IMR-90 (cell line): ENCODE measurements around the gene RAB3GAP2. TPM values are rescaled to one million over a fixed set of nuclear protein-coding genes. Genes with fewer than 3 reads are reported as not detected.

ENCODE experiments used
- ATAC-seq: fragments of 200-7000 bp; cut with Tn5 transposase; 2 replicates; pipeline ENCODE4 v1.9.1; 2020; ENCODE audit warnings: low read depth, mild to moderate bottlenecking, moderate library complexity
- BruUV-seq: library from RNA; stranded (reverse); fragments of 400-500 nt; replicated peaks from 2 replicates; lab custom pipeline; 2021; lab: Mats Ljungman, UMichigan
- CTCF ChIA-PET: fragments of 300-600 bp; formaldehyde crosslinking; extraction: SDS; loops from one replicate; lab custom pipeline; 2021; ENCODE audit warnings: antibody characterized with exemption; lab: Yijun Ruan, JAX
- POLR2A ChIA-PET: fragments of 300-600 bp; sonication (Branson Sonifier 250); formaldehyde crosslinking; loops from one replicate; lab custom pipeline; 2022; ENCODE audit warnings: antibody characterized with exemption; ENCODE audit not compliant: unreplicated experiment; lab: Charles Lee
- DNase-seq: peaks from one replicate; pipeline ENCODE4 v3.0.0; 2013
- H2AFZ ChIP-seq: replicated peaks from 2 replicates; pipeline ENCODE3; 2013; ENCODE audit warnings: low read length, mild to moderate bottlenecking; ENCODE audit not compliant: poor library complexity
- H2AK5ac ChIP-seq: 2 replicates; pipeline ENCODE4 v1.6.1; 2013; ENCODE audit warnings: low read depth, low read length, inconsistent platforms
- H2AK9ac ChIP-seq: replicated peaks from 2 replicates; pipeline ENCODE3; 2013; ENCODE audit warnings: mild to moderate bottlenecking, low read depth, low read length, moderate library complexity; ENCODE audit not compliant: poor library complexity
- H2BK120ac ChIP-seq: 2 replicates; pipeline ENCODE4 v1.6.1; 2013; ENCODE audit warnings: low read depth, low read length, inconsistent platforms
- H2BK15ac ChIP-seq: 3 replicates; pipeline ENCODE4 v1.6.1; 2013; ENCODE audit warnings: low read depth, low read length, inconsistent platforms
- H2BK20ac ChIP-seq: 2 replicates; pipeline ENCODE4 v1.6.1; 2013; ENCODE audit warnings: low read depth, mild to moderate bottlenecking, inconsistent platforms, low read length, moderate library complexity
- H2BK5ac ChIP-seq: 2 replicates; pipeline ENCODE4 v1.6.1; 2013; ENCODE audit warnings: mild to moderate bottlenecking, low read depth, low read length, inconsistent platforms; ENCODE audit not compliant: poor library complexity, severe bottlenecking
- H3K14ac ChIP-seq: replicated peaks from 2 replicates; pipeline ENCODE4 v1.6.1; 2013; ENCODE audit warnings: low read depth, low read length, inconsistent platforms
- H3K18ac ChIP-seq: 2 replicates; pipeline ENCODE4 v1.6.1; 2013; ENCODE audit warnings: low read depth, low read length, control low read depth
- H3K23ac ChIP-seq: 2 replicates; pipeline ENCODE4 v1.6.1; 2013; ENCODE audit warnings: low read depth, low read length, inconsistent platforms
- H3K27ac ChIP-seq: 2 replicates; pipeline ENCODE4 v1.5.1; 2013; ENCODE audit warnings: mild to moderate bottlenecking, control low read depth, low read length; ENCODE audit not compliant: insufficient read depth
- H3K27me3 ChIP-seq: 2 replicates; pipeline ENCODE4 v1.6.1; 2013; ENCODE audit warnings: low read length; ENCODE audit not compliant: control insufficient read depth, insufficient read depth
- H3K36me3 ChIP-seq: 2 replicates; pipeline ENCODE4 v1.6.1; 2013; ENCODE audit warnings: low read length, mixed read lengths; ENCODE audit not compliant: control insufficient read depth, insufficient read depth
- H3K4ac ChIP-seq: 2 replicates; pipeline ENCODE4 v1.6.1; 2013; ENCODE audit warnings: low read depth, low read length, inconsistent platforms
- H3K4me1 ChIP-seq: 2 replicates; pipeline ENCODE4 v1.6.1; 2013; ENCODE audit warnings: low read length, mixed read lengths; ENCODE audit not compliant: control insufficient read depth, insufficient read depth
- H3K4me2 ChIP-seq: 2 replicates; pipeline ENCODE4 v1.6.1; 2013; ENCODE audit warnings: low read depth, mild to moderate bottlenecking, control low read depth, low read length, moderate library complexity
- H3K4me3 ChIP-seq: 2 replicates; pipeline ENCODE4 v1.5.1; 2013; ENCODE audit warnings: low read depth, mild to moderate bottlenecking, control low read depth, low read length, moderate library complexity; ENCODE audit not compliant: insufficient read depth
- H3K56ac ChIP-seq: 2 replicates; pipeline ENCODE4 v1.6.1; 2013; ENCODE audit warnings: low read length, inconsistent platforms; ENCODE audit not compliant: insufficient read depth; ENCODE audit errors: extremely low read depth
- H3K79me1 ChIP-seq, 2 experiments: 2 replicates each; pipeline ENCODE4 v1.6.1; 2013; ENCODE audit warnings: low read length in 2 of 2, inconsistent platforms in 1 of 2, low read depth in 1 of 2
- H3K9ac ChIP-seq: 2 replicates; pipeline ENCODE4 v1.6.1; 2013; ENCODE audit warnings: low read depth, low read length, control low read depth
- H3K9me1 ChIP-seq: 2 replicates; pipeline ENCODE4 v1.6.1; 2013; ENCODE audit warnings: low read length, inconsistent platforms; ENCODE audit not compliant: insufficient read depth
- H3K9me3 ChIP-seq: 2 replicates; pipeline ENCODE4 v1.6.1; 2013; ENCODE audit warnings: low read length; ENCODE audit not compliant: control insufficient read depth, insufficient read depth
- H4K20me1 ChIP-seq: 2 replicates; pipeline ENCODE4 v1.6.1; 2013; ENCODE audit warnings: low read length, inconsistent platforms; ENCODE audit not compliant: insufficient read depth
- H4K5ac ChIP-seq: 2 replicates; pipeline ENCODE4 v1.6.1; 2013; ENCODE audit warnings: mild to moderate bottlenecking, low read depth, low read length, control low read depth
- H4K8ac ChIP-seq, 2 experiments: 2 replicates each; pipeline ENCODE4 v1.6.1; 2013; ENCODE audit warnings: low read depth in 2 of 2, low read length in 2 of 2, control low read depth in 1 of 2, inconsistent platforms in 1 of 2
- H4K91ac ChIP-seq: 2 replicates; pipeline ENCODE4 v1.6.1; 2013; ENCODE audit warnings: low read depth, low read length, inconsistent platforms; ENCODE audit not compliant: insufficient read depth
- BHLHE40 ChIP-seq: fragments of 150-350 bp; IDR thresholded peaks from 2 replicates; pipeline ENCODE4 v1.6.1; 2016; ENCODE audit warnings: mild to moderate bottlenecking, low read depth, low read length
- CTCF ChIP-seq: conservative IDR thresholded peaks from 2 replicates; pipeline ENCODE4 v1.5.1; 2012; ENCODE audit warnings: mild to moderate bottlenecking, low read depth, low read length, improper control_type of control experiment
- MAFK ChIP-seq: IDR thresholded peaks from 2 replicates; pipeline ENCODE4 v1.6.1; 2012; ENCODE audit warnings: low read depth, low read length, improper control_type of control experiment
- NFE2L2 ChIP-seq: fragments of 150-350 bp; IDR thresholded peaks from 2 replicates; pipeline ENCODE4 v1.6.1; 2016; ENCODE audit warnings: low read depth, mild to moderate bottlenecking, low read length
- POLR2A ChIP-seq: IDR thresholded peaks from 2 replicates; pipeline ENCODE4 v1.6.1; 2012; ENCODE audit warnings: mild to moderate bottlenecking, low read depth, low read length
- RAD21 ChIP-seq: IDR thresholded peaks from 2 replicates; pipeline ENCODE4 v1.6.1; 2012; ENCODE audit warnings: low read length, improper control_type of control experiment
- RFX5 ChIP-seq: IDR thresholded peaks from 2 replicates; pipeline ENCODE4 v1.8.0; 2012; ENCODE audit warnings: low read depth, mild to moderate bottlenecking, low read length, moderate library complexity
- SMC3 ChIP-seq: fragments of 150-350 bp; IDR thresholded peaks from 2 replicates; pipeline ENCODE4 v1.6.1; 2016; ENCODE audit warnings: low read depth, mild to moderate bottlenecking, antibody characterized with exemption, low read length, moderate library complexity
- WGBS, 2 experiments: methylation state at CpG; one replicate each; pipeline versions ENCODE4 v1.1.5 to v1.1.7; 2013; ENCODE audit warnings: missing lambda C conversion rate in 2 of 2; ENCODE audit not compliant: insufficient read length in 1 of 2; ENCODE audit errors: extremely low coverage in 2 of 2; 5-methylcytosine and 5-hydroxymethylcytosine counted together
- dilution Hi-C: fragments of 300-500 bp; cut with HindIII; formaldehyde crosslinking; loops from one replicate; pipeline ENCODE4 v1.14.3; 2018; ENCODE audit warnings: low sequenced_read_pairs; ENCODE audit not compliant: unreplicated experiment
- in situ Hi-C: fragments of 300-500 bp; cut with MboI; formaldehyde crosslinking; loops from 3 replicates; pipeline ENCODE4 v1.14.3; 2019; ENCODE audit warnings: low sequenced_read_pairs, inconsistent platforms, mixed read lengths
- intact Hi-C: fragments of 100-400 bp; cut with micrococcal nuclease; formaldehyde crosslinking; loops from 2 replicates; pipeline ENCODE4 v1.10.0; 2022
- polyA plus RNA-seq, 3 experiments: library from polyadenylated mRNA; depleted of rRNA; stranded (reverse); fragments of >200 nt; gene quantifications; 2 replicates each; pipeline ENCODE4 v1.2.3, GENCODE V29; 2012; ENCODE audit warnings: low replicate concordance in 1 of 3
- total RNA-seq: library from RNA; depleted of rRNA; stranded (reverse); fragments of >200 nt; gene quantifications from 2 replicates; pipeline ENCODE4 v1.2.3, GENCODE V29; 2012
- TF ChIP-seq, protein P1 (sequence below): fragments of 150-350 bp; IDR thresholded peaks from 2 replicates; pipeline ENCODE4 v1.6.1; 2016; ENCODE audit warnings: low read depth, mild to moderate bottlenecking, low read length, moderate library complexity, borderline replicate concordance

Gene RAB3GAP2
- total and polyA plus RNA-seq, 2 of the 4 experiments (the other 2 are of a cell fraction) = 12.3 to 37.8 TPM

GRCh38 chr1:220222939-220223338, 49.3 kb downstream of the RAB3GAP2 start:
- TF ChIP-seq SMC3 (no peak), RFX5 (no peak), CTCF (no peak), MAFK (no peak), RAD21 (no peak), BHLHE40 (no peak), NFE2L2 (no peak), POLR2A (no peak)
- TF ChIP-seq, protein P1, sequence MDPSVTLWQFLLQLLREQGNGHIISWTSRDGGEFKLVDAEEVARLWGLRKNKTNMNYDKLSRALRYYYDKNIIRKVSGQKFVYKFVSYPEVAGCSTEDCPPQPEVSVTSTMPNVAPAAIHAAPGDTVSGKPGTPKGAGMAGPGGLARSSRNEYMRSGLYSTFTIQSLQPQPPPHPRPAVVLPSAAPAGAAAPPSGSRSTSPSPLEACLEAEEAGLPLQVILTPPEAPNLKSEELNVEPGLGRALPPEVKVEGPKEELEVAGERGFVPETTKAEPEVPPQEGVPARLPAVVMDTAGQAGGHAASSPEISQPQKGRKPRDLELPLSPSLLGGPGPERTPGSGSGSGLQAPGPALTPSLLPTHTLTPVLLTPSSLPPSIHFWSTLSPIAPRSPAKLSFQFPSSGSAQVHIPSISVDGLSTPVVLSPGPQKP = no peak
- Histone ChIP-seq H3K27ac (no peak overlapping the region), H3K4ac (no peak overlapping the region), H3K36me3 (peaks cover 5% of the 10 kb centered on the region), H4K20me1 (peaks cover 26% of the 10 kb centered on the region), H3K23ac (no peak overlapping the region), H4K8ac (no peak overlapping the region), H4K91ac (no peak overlapping the region), H3K4me3 (no peak overlapping the region), H2BK20ac (no peak overlapping the region), H3K9me1 (peaks cover 2% of the 10 kb centered on the region; the same call in 1 of the 2 replicates), H3K9me3 (no peaks in the 10 kb centered on the region), H2BK5ac (no peak overlapping the region), H2AK9ac (no peak overlapping the region), H3K18ac (no peak overlapping the region), H3K9ac (no peak overlapping the region), H3K56ac (no peak overlapping the region), H4K5ac (no peak overlapping the region), H3K14ac (no peak overlapping the region), H2AK5ac (no peak overlapping the region), H2AFZ (no peak overlapping the region), H3K4me2 (no peak overlapping the region), H2BK120ac (no peak overlapping the region), H3K4me1 (peaks cover 2% of the 10 kb centered on the region; the same call in 1 of the 2 replicates), H2BK15ac (no peak overlapping the region), H3K79me1 (peaks cover 23 to 52% of the 10 kb centered on the region in 2 experiments), H3K27me3 (no peaks in the 10 kb centered on the region)
- intact Hi-C loops = no loop called here
- no CpG with 5 or more reads among the region's 3 CpGs for WGBS, 2 experiments
- ChIA-PET CTCF (interaction anchor here (0.7 kb wide), 1 partner anchor 12 kb away, joined by 4 read pairs; no protein-coding TSS in a partner anchor), POLR2A (no interaction called here)
- BruUV-seq = no TSS peak
- dilution Hi-C loops = no loop called here
- no peak for ATAC-seq
- no peak for DNase-seq
- in situ Hi-C loops = no loop called here
